GM19240 (cell line): ENCODE results near the gene TCF4.

Source experiments
- DNase-seq: peaks from one replicate; pipeline ENCODE4 v3.0.0; 2011; ENCODE audit warnings: low spot score; ENCODE audit not compliant: insufficient read length

Gene TCF4

GRCh38 chr18:55324166-55324565 is 263.8 kb downstream of the TCF4 start:
- no peak for DNase-seq

- DNase-seq, result no peak
Measured at GRCh38 chr18:55323051-55323994, 264.7 kb downstream of the TCF4 start.

GRCh38 chr18:55322178-55322735 is 265.7 kb downstream of the TCF4 start:
- no peak for DNase-seq

- DNase-seq, result no peak
Measured at GRCh38 chr18:55321265-55322177, 266.5 kb downstream of the TCF4 start.

GRCh38 chr18:55320424-55321264 is 267.3 kb downstream of the TCF4 start:
- DNase-seq, result no peak

- DNase-seq, result no peak
Measured at GRCh38 chr18:55319459-55320193, 268.4 kb downstream of the TCF4 start.

GRCh38 chr18:55318951-55319441 is 269.0 kb downstream of the TCF4 start:
- no peak for DNase-seq

GRCh38 chr18:55317864-55318263 is 270.1 kb downstream of the TCF4 start:
- no peak for DNase-seq

GRCh38 chr18:55317324-55317723 is 270.7 kb downstream of the TCF4 start:
- no peak for DNase-seq

GRCh38 chr18:55316486-55317184 is 271.4 kb downstream of the TCF4 start:
- no peak for DNase-seq

- DNase-seq, result no peak
Measured at GRCh38 chr18:55314615-55315237, 273.3 kb downstream of the TCF4 start.

GRCh38 chr18:55314031-55314430 is 274.0 kb downstream of the TCF4 start:
- DNase-seq, result no peak

- no peak for DNase-seq
Measured at GRCh38 chr18:55310863-55311262, 277.1 kb downstream of the TCF4 start.

GRCh38 chr18:55310044-55310676 is 277.8 kb downstream of the TCF4 start:
- DNase-seq, result no peak

- no peak for DNase-seq
Measured at GRCh38 chr18:55309249-55309648, 278.7 kb downstream of the TCF4 start.

- no peak for DNase-seq
Measured at GRCh38 chr18:55307505-55307904, 280.5 kb downstream of the TCF4 start.

- no peak for DNase-seq
Measured at GRCh38 chr18:55306359-55307024, 281.5 kb downstream of the TCF4 start.
